ENCODE data around the gene CNTN4.

GRCh38 chr3:2156244-2156847, 57.7 kb downstream of the CNTN4 start:
- TF ChIP-seq CTCF (IDR thresholded peaks at IDR 0.05), result peak in 4 of 6 experiments; percentile 30 to 59 (median 38)
- TF ChIP-seq POLR2A (IDR thresholded peaks at IDR 0.05), result no peak
